Ishikawa (cell line): Measurements from ENCODE around the gene OSER1.

ENCODE experiments used
- EP300 ChIP-seq: IDR thresholded peaks from 2 replicates; pipeline ENCODE4 v1.6.1; 2012; ENCODE audit warnings: borderline replicate concordance
- FOXM1 ChIP-seq: IDR thresholded peaks from 2 replicates; pipeline ENCODE4 v1.6.1; 2012; ENCODE audit warnings: low read depth, borderline replicate concordance
- NFIC ChIP-seq: IDR thresholded peaks from 2 replicates; pipeline ENCODE4 v1.6.1; 2012
- YY1 ChIP-seq: IDR thresholded peaks from 2 replicates; pipeline ENCODE4 v1.6.1; 2012; ENCODE audit warnings: low read depth
- ZBTB7A ChIP-seq: IDR thresholded peaks from 2 replicates; pipeline ENCODE4 v1.6.1; 2012; ENCODE audit warnings: low read depth
- TF ChIP-seq, protein P1 (sequence below): IDR thresholded peaks from 2 replicates; pipeline ENCODE4 v1.6.1; 2012; ENCODE audit warnings: low read depth, mild to moderate bottlenecking
- TF ChIP-seq, protein P2 (sequence below): IDR thresholded peaks from 2 replicates; pipeline ENCODE4 v1.6.1; 2012

DNA sequence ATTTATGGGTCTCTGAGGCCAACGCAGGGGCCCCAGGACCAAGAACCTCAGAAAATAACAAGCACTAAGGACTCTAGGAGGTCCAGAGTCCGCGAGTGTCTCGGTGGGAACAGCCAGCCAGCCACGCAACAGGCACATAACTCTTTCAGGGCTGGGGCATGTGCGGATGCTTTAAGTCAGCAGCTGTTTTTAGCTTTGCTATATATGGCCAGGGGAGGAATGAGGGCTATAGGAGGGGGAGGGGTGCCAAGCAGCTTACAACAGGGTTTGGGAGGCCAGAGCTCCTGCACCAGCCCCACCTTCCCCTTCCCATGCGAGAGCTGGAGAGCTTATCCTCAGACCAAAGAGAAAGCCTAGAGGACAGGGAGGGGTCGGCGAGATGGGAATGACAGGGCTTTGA lies 29.8 kb downstream of the OSER1 start:
- no peak for TF ChIP-seq YY1
- TF ChIP-seq, protein P1, sequence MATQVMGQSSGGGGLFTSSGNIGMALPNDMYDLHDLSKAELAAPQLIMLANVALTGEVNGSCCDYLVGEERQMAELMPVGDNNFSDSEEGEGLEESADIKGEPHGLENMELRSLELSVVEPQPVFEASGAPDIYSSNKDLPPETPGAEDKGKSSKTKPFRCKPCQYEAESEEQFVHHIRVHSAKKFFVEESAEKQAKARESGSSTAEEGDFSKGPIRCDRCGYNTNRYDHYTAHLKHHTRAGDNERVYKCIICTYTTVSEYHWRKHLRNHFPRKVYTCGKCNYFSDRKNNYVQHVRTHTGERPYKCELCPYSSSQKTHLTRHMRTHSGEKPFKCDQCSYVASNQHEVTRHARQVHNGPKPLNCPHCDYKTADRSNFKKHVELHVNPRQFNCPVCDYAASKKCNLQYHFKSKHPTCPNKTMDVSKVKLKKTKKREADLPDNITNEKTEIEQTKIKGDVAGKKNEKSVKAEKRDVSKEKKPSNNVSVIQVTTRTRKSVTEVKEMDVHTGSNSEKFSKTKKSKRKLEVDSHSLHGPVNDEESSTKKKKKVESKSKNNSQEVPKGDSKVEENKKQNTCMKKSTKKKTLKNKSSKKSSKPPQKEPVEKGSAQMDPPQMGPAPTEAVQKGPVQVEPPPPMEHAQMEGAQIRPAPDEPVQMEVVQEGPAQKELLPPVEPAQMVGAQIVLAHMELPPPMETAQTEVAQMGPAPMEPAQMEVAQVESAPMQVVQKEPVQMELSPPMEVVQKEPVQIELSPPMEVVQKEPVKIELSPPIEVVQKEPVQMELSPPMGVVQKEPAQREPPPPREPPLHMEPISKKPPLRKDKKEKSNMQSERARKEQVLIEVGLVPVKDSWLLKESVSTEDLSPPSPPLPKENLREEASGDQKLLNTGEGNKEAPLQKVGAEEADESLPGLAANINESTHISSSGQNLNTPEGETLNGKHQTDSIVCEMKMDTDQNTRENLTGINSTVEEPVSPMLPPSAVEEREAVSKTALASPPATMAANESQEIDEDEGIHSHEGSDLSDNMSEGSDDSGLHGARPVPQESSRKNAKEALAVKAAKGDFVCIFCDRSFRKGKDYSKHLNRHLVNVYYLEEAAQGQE, result no peak
- TF ChIP-seq ZBTB7A, result no peak
- TF ChIP-seq NFIC, result no peak
- TF ChIP-seq, protein P2, sequence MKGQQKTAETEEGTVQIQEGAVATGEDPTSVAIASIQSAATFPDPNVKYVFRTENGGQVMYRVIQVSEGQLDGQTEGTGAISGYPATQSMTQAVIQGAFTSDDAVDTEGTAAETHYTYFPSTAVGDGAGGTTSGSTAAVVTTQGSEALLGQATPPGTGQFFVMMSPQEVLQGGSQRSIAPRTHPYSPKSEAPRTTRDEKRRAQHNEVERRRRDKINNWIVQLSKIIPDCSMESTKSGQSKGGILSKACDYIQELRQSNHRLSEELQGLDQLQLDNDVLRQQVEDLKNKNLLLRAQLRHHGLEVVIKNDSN, result no peak
- TF ChIP-seq EP300, result no peak
- no peak for TF ChIP-seq FOXM1
